H7 (cell line): Measurements from ENCODE around the gene SYVN1. TPM values are rescaled to one million over a fixed set of nuclear protein-coding genes. Genes with fewer than 3 reads are reported as not detected.
"Not testable (repeated sequence)": the region's sequence is repeated elsewhere in the genome, so short reads cannot be mapped to it uniquely, and the experiment has no call there.

ENCODE experiments used
- DNase-seq: peaks from one replicate; pipeline ENCODE4 v3.0.0; 2012
- H3K27me3 ChIP-seq: 2 replicates; pipeline ENCODE4 v1.6.0; 2011; ENCODE audit warnings: mild to moderate bottlenecking, low read length; ENCODE audit not compliant: control insufficient read depth, insufficient read depth
- H3K36me3 ChIP-seq: replicated peaks from 2 replicates; pipeline ENCODE4 v1.5.1; 2011; ENCODE audit warnings: low read length; ENCODE audit not compliant: control insufficient read depth, insufficient read depth
- H3K4me3 ChIP-seq: 2 replicates; pipeline ENCODE4 v1.5.1; 2011; ENCODE audit warnings: low read depth, mild to moderate bottlenecking, control low read depth, low read length, moderate library complexity; ENCODE audit not compliant: insufficient read depth
- total RNA-seq: library from RNA; depleted of rRNA; stranded (reverse); fragments of >200 nt; shearing (Covaris generic); gene quantifications from 2 replicates; pipeline ENCODE4 v1.2.3, GENCODE V29; 2014

The SYVN1 gene
- total RNA-seq, 1 experiment from 2014 or later = 11.5 TPM

DNA sequence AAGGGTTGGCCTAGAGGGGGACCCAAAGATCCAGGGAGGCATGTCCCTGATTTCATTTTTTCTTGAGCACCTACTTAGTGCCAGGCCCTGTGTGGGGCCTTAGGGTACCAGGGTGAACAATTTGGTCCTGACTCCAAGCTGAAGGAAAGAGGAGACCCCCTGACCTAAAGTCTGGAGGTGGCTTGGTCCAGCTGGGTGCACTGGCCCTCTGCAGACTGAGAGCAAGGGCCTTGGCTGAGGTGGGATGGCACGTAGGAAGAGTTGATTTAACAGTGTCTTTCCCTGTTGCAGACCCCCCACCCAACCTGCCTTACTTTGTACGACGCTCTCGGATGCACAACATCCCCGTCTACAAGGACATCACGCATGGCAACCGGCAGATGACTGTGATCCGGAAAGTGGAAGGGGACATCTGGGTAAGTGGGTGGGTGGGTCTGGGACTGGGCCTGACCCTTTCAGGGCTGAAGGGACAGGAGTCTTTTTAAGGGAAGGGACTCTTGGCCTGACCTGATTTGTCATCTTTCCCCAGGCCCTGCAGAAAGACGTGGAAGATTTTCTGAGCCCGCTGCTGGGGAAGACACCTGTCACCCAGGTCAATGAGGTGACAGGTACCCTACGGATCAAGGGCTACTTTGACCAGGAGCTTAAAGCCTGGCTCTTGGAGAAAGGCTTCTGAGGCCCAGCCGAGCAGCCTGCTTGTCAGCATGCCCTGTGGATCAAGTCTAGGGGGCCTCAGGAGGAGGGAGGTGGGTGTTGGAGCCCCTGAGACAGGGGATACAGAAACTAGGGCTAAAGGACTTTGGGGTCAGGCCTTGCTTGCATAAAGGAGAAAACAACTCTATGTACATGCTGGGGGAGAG lies 8.9 kb downstream of the SYVN1 start:
- peaks cover 46% of the 10 kb centered on the region for H3K36me3 ChIP-seq
- no peaks in the 10 kb centered on the region for H3K27me3 ChIP-seq
- H3K4me3 ChIP-seq = no peak overlapping the region
- no peak for DNase-seq

DNA sequence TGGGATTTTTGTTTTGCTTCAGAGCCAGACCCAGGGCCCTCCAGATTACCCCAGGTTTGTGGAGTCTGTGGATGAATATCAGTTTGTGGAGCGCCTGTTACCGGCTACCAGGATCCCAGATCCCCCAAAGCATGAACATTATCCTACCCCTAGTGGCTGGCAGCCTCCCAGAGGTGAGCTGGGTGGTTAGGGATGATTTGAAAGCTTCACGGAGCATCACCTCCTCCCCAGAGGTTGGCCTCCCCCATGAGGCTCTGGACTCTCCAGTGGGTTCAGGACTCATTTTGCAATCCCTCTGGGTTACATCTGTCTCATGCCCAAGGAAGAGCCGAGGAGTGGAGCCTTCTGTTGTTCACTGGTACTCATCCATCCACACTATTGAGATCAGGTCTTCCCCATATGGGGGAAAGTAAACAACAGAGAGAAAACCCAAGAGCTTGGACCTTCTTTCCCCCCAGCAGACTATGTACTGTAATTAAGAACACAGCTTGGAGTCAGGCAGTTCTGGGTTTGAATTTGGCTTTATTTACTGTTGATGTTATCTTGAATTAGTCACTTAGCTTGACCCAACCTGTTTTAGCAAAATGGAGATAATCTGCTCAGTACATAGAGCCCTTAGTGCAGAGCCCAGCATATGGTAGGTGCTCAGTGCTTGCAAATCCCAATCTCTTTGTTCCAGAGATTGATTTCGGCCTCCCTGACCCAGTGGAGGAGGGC lies 9.7 kb downstream of the SYVN1 start:
- no peak overlapping the region for H3K4me3 ChIP-seq
- peaks cover 50% of the 10 kb centered on the region for H3K36me3 ChIP-seq
- DNase-seq = no peak
- no peaks in the 10 kb centered on the region for H3K27me3 ChIP-seq

DNA sequence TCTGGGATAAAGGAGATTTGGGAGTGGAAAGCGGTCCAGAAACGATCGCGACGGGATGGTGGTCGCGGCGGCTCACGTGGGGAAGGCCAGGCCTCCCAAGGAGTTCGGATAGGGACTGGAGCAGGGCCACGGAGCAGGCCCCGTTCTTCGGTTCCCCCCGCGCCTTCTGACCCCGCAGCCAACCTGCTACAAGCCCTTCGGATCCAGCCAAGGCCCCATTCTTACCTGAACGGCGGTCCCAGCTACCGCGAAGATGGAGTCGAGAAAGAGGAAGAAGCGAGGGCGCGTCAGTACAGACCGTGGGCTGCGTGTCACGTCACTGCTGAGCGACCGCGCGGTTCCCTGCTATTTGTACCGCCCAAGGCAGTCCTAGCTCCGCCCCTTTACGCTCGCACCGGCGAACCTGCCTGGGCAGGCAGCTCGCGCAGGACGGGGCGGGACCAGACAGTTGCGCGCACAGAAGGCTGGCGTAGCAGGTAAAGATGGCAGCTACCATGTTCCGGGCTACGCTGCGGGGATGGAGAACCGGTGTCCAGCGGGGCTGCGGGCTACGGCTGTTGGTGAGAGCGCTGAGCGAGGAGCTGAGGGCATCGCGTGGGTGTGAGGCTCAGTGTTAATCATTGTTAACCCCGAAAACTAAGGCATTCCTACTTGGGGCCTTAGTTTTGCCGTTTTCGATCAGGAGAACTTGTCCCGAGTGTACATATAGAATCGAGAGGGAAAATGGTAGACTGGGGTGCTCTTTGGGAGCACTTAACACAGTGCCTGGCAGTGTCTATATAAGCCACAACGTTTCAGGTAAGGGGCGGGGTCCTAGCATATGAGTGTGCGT lies 12.2 kb downstream of the SYVN1 start, which contains the start of the genes FAU and MRPL49:
TSS of gene FAU (minus strand) at position 270 of the 832 bp plus-strand sequence. CDS start 321 bp downstream, outside the sequence.
TSS of gene MRPL49 (plus strand) at position 457 of the 832 bp plus-strand sequence. CDS start at position 483, 26 bp downstream.
- DNase-seq = peak; percentile 98
- peaks cover 42% of the 10 kb centered on the region for H3K36me3 ChIP-seq
- peak within 1 kb of the TSS; percentile 98 for H3K4me3 ChIP-seq
- H3K27me3 ChIP-seq = no peaks in the 10 kb centered on the region

DNA sequence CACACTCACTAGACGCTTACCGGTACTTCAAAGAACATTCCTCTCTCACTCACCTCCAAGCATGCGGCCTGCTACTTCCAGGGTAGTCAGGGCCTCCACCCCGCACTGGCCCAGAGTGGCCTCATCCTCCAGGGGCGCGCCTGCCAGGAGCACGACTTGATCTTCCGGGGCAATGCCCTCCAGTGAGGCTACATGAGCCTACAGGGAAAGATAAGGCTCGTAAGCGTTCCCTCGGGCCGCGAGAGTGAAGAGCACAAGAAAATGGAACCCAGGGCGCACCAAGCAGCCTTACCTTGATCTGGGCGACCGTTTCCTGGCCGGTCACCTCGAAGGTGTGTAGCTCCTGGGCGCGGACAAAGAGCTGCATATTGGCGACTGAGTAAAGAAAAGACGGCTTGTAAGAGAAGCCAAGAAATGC lies 12.9 kb downstream of the SYVN1 start:
- peak; percentile 50 for DNase-seq
- H3K36me3 ChIP-seq = peaks cover 37% of the 10 kb centered on the region

DNA sequence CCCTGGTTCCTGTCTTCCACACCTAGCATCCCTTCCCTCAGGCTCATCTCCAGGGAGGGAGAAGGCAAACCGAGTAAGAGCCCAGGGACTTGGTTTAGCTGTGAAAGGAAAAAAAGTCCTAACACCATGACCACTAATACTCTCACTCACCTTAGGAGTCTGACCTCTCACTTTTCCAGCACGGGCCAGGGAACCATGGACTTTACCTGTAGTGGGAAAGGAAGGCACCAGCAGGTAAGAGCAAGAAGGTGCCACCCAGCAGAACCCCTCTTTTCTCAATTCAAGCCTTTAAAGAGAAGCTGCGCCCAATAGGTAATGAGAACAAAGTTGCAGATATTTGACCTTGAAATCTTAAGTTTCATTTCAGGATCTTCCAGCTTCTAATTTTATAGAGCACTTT lies 13.5 kb downstream of the SYVN1 start:
- peaks cover 37% of the 10 kb centered on the region for H3K36me3 ChIP-seq

More for the DNA sequence above, 12.9 kb downstream of the SYVN1 start:
- Histone ChIP-seq H3K27me3 (no peaks in the 10 kb centered on the region), H3K4me3 (peak overlapping the region; percentile 98)

DNA sequence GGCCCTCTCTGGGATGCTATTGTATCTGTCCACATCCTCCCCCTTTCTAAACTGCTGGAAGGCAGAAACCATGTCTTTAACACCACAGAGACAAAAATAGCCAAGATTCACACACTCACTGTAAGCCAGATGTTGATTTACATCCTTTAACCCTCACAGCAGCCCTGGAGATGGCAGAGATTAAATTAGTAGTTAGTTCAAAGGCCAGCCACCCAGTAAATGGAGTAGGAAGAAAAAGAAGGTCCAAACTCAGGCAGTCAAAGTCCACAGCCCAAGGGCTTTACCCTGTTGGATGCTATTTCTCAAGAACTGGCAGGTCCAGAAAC lies 14.7 kb downstream of the SYVN1 start:
- Histone ChIP-seq H3K27me3 (no peaks in the 10 kb centered on the region), H3K36me3 (peaks cover 27% of the 10 kb centered on the region), H3K4me3 (no peak overlapping the region)
- no peak for DNase-seq

More for the DNA sequence above, 13.5 kb downstream of the SYVN1 start:
- DNase-seq = no peak
- Histone ChIP-seq H3K27me3 (no peaks in the 10 kb centered on the region), H3K4me3 (peak overlapping the region; percentile 98)

DNA sequence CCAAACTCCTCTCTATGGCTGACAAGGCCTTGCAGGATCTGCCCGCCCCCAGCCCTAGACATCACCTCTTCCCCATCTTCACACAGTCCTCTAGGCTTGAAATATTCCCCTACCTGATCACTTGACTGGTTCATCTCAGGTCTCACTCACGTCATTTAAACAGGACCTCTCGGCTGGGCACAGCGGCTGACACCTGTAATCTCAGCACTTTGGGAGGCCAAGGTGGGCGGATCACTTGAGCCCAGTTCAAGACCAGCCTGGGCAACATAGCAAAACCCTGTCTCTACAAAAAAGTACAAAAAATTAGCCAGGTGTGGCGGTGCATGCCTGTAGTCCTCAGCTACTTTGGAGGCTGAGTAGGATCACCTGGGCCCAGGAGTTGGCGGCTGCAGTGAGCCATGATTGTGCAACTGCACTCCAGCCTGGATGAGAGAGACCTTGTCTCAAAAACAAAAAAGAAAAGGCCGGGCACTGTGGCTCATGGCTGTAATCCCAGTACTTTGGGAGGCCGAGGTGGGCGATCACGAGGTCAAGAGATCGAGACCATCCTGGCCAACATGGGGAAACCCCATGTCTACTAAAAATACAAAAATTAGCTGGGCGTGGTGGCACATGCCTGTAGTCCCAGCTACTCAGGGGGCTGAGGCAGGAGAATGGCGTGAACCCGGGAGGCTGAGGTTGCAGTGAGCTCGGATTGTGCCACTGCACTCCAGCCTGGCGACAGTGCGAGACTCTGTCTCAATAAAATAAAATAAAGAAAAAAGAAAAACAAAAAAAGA lies 15.2 kb downstream of the SYVN1 start:
- H3K27me3 ChIP-seq, DNase-seq, H3K4me3 ChIP-seq: not testable (repeated sequence)
- H3K36me3 ChIP-seq = peaks cover 23% of the 10 kb centered on the region

DNA sequence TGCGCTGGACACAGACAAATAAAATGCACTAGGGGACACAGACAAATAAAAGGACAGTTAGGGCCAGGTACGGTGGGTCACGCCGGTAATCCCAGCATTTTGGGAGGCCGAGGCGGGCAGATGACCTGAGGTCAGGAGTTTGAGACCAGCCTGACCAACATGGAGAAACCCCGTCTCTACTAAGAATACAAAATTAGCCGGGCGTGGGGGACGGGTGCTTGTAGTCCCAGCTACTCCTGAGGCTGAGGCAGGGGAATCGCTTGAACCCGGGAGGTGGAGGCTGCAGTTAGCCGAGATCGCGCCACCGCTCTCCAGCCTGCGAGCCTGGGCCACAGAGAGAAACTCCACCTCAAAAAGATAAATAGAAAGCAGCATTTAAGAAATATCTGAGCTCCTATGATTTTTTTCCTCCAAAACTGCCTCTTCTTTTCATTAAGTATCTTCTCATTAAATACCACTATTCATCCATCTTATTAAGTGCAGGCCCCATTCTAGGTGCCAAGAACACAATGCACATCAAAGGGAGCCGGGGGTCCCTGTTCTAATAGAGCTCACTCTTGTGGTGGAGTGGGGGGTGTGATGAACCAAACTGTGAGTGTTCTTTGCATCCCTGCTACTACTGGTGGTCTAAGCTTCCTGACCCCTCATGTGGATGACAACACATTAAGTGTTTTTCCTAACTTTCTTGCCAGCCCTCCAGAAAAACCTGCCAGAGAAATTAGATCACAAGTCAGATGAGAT lies 16.1 kb downstream of the SYVN1 start:
- peaks cover 23% of the 10 kb centered on the region for H3K36me3 ChIP-seq
- no peak overlapping the region for H3K4me3 ChIP-seq

DNA sequence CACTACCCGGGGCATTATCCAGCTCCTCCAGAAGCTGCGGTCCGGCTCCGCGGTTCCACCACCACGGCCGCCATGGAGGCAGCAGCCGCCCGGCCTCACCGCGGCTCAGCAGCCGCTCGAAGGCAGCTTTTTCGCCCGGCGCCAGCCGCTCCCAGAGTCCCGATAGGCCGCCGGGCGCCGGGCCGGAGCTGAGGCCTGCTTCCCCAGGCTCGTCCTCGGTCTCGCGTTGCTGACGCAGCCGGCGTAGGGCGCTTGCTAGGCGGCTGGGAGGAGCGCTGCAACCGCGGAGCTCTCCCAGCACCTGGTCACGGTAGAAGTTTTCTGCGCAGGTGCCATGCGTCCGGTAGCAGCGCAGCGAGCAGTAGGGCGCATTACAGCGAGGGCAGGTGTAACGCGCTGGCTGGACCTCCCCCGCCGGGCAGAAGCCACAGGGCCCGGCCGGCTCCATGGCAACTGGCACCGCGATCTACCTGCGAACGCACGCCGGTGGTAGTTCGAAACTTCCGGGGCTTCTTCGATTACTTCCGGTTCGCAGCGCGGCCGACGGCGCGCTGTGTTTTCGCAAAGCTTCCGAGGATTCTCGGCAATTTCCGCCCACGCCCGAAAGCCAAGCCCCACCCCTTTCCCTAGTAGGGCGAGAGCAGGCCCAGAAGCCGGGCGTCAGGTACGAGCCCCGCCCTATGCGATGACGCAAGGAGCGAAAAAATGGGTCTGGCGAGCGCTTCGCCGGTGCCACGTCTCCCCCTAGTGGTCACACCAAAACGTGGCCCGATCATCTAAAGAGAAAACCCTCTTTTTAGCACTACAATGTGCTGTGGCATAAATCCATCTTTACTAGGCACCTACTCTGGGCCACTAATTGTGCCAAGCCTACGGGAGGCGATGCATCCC lies 16.9 kb downstream of the SYVN1 start, which contains the start of gene ZNHIT2:
TSS of gene ZNHIT2 (minus strand) at position 496 of the 891 bp plus-strand sequence. CDS start at position 448, 48 bp downstream.
- Histone ChIP-seq H3K4me3 (peak within 1 kb of the TSS; percentile 92), H3K36me3 (peaks cover 23% of the 10 kb centered on the region), H3K27me3 (no peaks in the 10 kb centered on the region)
- peak; percentile 97 for DNase-seq

More for the DNA sequence above, 16.1 kb downstream of the SYVN1 start:
- H3K27me3 ChIP-seq = no peaks in the 10 kb centered on the region
- no peak for DNase-seq

DNA sequence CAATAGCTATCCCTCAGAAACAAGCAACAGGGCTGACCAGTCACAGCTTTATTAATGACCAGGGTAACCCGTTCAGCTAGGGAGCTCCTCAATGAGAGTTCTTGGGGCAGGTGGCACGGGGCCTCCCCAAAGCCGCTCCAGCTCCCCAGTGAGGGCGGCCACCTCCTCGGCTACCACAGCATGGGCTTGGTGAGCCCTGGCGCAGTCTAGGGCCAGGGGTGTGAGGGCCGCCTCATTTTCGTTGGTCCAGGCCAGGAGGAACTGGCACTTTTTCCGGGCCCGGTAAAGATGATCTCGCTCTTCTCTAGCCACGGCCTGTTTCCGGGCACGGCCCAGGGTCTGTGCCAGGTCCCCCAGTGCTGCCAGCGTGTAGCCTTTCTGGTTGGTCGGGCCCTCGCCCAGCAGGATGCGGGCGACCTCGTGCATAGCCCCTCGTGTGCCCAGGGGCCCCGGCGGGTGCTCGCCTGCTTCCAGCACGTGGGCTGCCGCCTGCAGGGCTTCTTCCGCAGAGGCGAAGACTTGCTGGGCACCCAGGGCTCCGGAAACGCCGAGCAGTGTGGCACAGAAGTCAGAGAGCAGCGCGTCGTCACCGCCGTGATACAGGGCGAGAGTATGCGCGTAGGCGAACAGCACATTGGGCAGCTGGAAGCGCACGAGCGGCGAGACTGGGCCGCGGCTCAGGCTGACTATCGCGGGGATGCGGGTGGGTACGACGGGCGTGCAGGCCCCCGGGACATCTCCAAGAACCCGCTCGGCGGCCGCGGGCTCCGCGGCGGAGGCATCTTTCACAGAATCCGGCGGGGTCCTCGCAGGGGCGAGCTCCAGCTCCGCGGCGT lies 17.7 kb downstream of the SYVN1 start:
- Histone ChIP-seq H3K27me3 (no peaks in the 10 kb centered on the region), H3K4me3 (peak overlapping the region; percentile 92), H3K36me3 (peaks cover 23% of the 10 kb centered on the region)
- peak; percentile 73 for DNase-seq

DNA sequence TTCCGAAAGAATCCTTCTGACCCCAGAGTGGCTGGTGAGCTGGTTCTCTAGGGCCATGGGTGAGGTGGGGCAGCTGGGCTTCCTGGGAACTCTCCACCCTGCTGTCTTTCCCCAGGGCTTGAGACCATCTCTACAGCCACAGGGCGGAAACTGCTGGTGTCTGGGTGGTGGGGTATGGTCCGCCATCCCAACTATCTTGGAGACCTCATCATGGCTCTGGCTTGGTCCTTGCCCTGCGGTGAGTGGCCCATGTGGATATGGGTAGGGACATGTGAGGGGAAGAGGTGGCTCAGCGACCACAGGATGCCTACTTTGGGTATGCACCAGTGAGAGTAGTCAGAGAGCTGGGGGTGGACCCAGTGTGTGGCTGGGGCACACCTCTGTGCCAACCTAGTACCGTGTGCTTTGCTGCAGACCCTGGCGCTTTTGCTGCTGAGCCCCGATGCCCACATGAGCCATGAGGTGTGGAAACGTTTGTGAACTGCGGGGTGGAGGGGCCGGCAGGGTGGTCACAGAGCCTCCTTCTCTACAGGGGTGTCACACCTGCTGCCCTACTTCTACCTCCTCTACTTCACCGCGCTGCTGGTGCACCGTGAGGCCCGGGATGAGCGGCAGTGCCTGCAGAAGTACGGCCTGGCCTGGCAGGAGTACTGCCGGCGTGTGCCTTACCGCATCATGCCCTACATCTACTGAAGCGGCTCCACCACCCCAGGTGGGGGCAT lies 18.8 kb downstream of the SYVN1 start:
- no peak for DNase-seq
- Histone ChIP-seq H3K27me3 (no peaks in the 10 kb centered on the region), H3K4me3 (no peak overlapping the region), H3K36me3 (peaks cover 15% of the 10 kb centered on the region)
